Ovary (tissue), 3 donors: Measurements from ENCODE around the gene SHROOM4.

Experiments used
- EP300 ChIP-seq: sonication (generic); formaldehyde crosslinking; IDR thresholded peaks from one replicate; pipeline ENCODE4 v1.6.1; 2017; ENCODE audit warnings: antibody characterized with exemption
- POLR2A ChIP-seq: fragments of 450-650 bp; IDR thresholded peaks from one replicate; pipeline ENCODE4 v1.6.1; 2017; ENCODE audit warnings: antibody characterized with exemption, mild to moderate bottlenecking, moderate library complexity
- TF ChIP-seq, protein P1 (sequence below), 3 donors: fragments of 450-650 bp in 2 of 3; fragments of 200-600 bp in 1 of 3; IDR thresholded peaks; one replicate each; pipeline versions ENCODE4 v1.5.1 to v1.8.0; 2016 to 2022; ENCODE audit warnings: antibody characterized with exemption in 3 of 3, mild to moderate bottlenecking in 1 of 3
- donor health status: DM: no; HTN: no; CAD: no.

DNA sequence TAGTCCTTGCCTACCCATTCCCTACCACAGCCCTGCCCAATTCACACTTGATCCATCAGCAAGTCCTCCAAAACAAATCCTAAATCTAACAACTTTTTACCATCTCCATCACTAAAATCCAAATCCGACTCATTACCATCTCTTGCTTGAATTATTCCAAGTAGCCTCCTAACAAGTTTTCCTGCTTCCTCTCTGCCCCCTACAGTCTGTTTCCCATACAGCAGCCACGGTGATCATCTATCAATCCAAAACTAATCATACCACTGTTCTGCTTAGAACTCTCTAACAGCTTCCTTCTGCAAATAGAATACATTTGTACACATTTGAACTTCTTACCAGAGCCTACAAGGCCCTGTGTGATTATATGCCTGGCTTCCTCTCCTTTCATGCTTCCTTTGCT, 133.0 kb downstream of the SHROOM4 start:
- TF ChIP-seq, protein P1, sequence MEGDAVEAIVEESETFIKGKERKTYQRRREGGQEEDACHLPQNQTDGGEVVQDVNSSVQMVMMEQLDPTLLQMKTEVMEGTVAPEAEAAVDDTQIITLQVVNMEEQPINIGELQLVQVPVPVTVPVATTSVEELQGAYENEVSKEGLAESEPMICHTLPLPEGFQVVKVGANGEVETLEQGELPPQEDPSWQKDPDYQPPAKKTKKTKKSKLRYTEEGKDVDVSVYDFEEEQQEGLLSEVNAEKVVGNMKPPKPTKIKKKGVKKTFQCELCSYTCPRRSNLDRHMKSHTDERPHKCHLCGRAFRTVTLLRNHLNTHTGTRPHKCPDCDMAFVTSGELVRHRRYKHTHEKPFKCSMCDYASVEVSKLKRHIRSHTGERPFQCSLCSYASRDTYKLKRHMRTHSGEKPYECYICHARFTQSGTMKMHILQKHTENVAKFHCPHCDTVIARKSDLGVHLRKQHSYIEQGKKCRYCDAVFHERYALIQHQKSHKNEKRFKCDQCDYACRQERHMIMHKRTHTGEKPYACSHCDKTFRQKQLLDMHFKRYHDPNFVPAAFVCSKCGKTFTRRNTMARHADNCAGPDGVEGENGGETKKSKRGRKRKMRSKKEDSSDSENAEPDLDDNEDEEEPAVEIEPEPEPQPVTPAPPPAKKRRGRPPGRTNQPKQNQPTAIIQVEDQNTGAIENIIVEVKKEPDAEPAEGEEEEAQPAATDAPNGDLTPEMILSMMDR (IDR thresholded peaks at IDR 0.05) = no peak
- TF ChIP-seq EP300 (no peak), POLR2A (no peak)
